Neural progenitor cell (in vitro differentiated cells): Measurements from ENCODE around the gene GDE1. TPM values are rescaled to one million over a fixed set of nuclear protein-coding genes. Genes with fewer than 3 reads are reported as not detected.

ENCODE experiments used
- DNase-seq: peaks from one replicate; pipeline ENCODE4 v3.0.0-alpha.2; 2016; ENCODE audit warnings: low spot score
- H2AFZ ChIP-seq: fragments of 200-600 bp; sonication (generic); replicated peaks from 2 replicates; pipeline ENCODE4 v1.6.1; 2016; ENCODE audit warnings: antibody characterized with exemption
- H3F3A ChIP-seq: fragments of 200-600 bp; sonication (generic); 2 replicates; pipeline ENCODE4 v1.6.1; 2016; ENCODE audit warnings: antibody characterized with exemption, low read depth
- H3K27ac ChIP-seq: fragments of 200-600 bp; sonication (generic); 2 replicates; pipeline ENCODE4 v1.5.1; 2016; ENCODE audit warnings: mild to moderate bottlenecking
- H3K27me3 ChIP-seq: fragments of 200-600 bp; sonication (generic); 2 replicates; pipeline ENCODE4 v1.6.1; 2016; ENCODE audit warnings: mild to moderate bottlenecking, moderate library complexity
- H3K36me3 ChIP-seq: fragments of 200-600 bp; sonication (generic); 2 replicates; pipeline ENCODE4 v1.5.1; 2016
- H3K4me1 ChIP-seq: fragments of 200-600 bp; sonication (generic); 2 replicates; pipeline ENCODE4 v1.6.1; 2016; ENCODE audit warnings: mixed run types
- H3K4me2 ChIP-seq: fragments of 200-600 bp; sonication (generic); 2 replicates; pipeline ENCODE4 v1.6.1; 2016
- H3K4me3 ChIP-seq: fragments of 200-600 bp; sonication (generic); 2 replicates; pipeline ENCODE4 v1.5.1; 2016
- H3K79me2 ChIP-seq: fragments of 200-600 bp; sonication (generic); 2 replicates; pipeline ENCODE4 v1.6.1; 2016; ENCODE audit warnings: low read depth
- H3K9ac ChIP-seq: fragments of 200-600 bp; sonication (generic); 2 replicates; pipeline ENCODE4 v1.6.1; 2016
- H3K9me3 ChIP-seq: fragments of 200-600 bp; sonication (generic); 2 replicates; pipeline ENCODE4 v1.5.1; 2016; ENCODE audit warnings: low read depth
- H4K20me1 ChIP-seq: fragments of 200-600 bp; sonication (generic); 2 replicates; pipeline ENCODE4 v1.6.1; 2016; ENCODE audit warnings: low read depth
- H3K27ac Mint-ChIP-seq: 3 replicates; pipeline ENCODE4 v1.8.0; 2021; ENCODE audit warnings: mixed read lengths
- H3K27me3 Mint-ChIP-seq: 2 replicates; pipeline ENCODE4 v1.8.0; 2022; ENCODE audit warnings: low read depth, mild to moderate bottlenecking, inconsistent platforms, moderate library complexity, mixed read lengths; ENCODE audit not compliant: insufficient read depth
- H3K36me3 Mint-ChIP-seq: 3 replicates; pipeline ENCODE4 v1.8.0; 2021; ENCODE audit warnings: mixed read lengths
- H3K4me1 Mint-ChIP-seq: 3 replicates; pipeline ENCODE4 v1.8.0; 2021; ENCODE audit warnings: mixed read lengths
- H3K4me3 Mint-ChIP-seq: 3 replicates; pipeline ENCODE4 v1.8.0; 2021; ENCODE audit warnings: mild to moderate bottlenecking, moderate library complexity, mixed read lengths
- H3K9me3 Mint-ChIP-seq: 3 replicates; pipeline ENCODE4 v1.8.0; 2020; ENCODE audit warnings: mixed read lengths
- CTCF ChIP-seq: fragments of 200-600 bp; sonication (generic); IDR thresholded peaks from 2 replicates; pipeline ENCODE4 v1.5.1; 2017; ENCODE audit warnings: antibody characterized with exemption, mild to moderate bottlenecking
- EZH2 ChIP-seq: fragments of 200-600 bp; sonication (generic); IDR thresholded peaks from 2 replicates; pipeline ENCODE4 v1.6.1; 2017; ENCODE audit warnings: antibody characterized with exemption, mild to moderate bottlenecking, moderate library complexity
- EZH2phosphoT487 ChIP-seq: fragments of 200-600 bp; sonication (generic); IDR thresholded peaks from 2 replicates; pipeline ENCODE4 v1.6.1; 2017; ENCODE audit warnings: antibody characterized with exemption
- total RNA-seq: library from RNA; depleted of rRNA; stranded (reverse); fragments of >200 nt; gene quantifications from 2 replicates; pipeline ENCODE4 v1.2.3, GENCODE V29; 2015; ENCODE audit warnings: low replicate concordance

Gene GDE1
- total RNA-seq, 1 donor from 2014 or later, result 43.0 TPM

- Mint-ChIP-seq H3K4me1 (peaks cover 51% of the 10 kb centered on the region), H3K27me3 (no peaks in the 10 kb centered on the region), H3K9me3 (no peaks in the 10 kb centered on the region), H3K4me3 (peak overlapping the region; percentile 99), H3K36me3 (peaks cover 2% of the 10 kb centered on the region), H3K27ac (peak overlapping the region; percentile 68)
- TF ChIP-seq CTCF, result no peak
- H3K79me2 ChIP-seq, result peaks cover 72% of the 10 kb centered on the region
- no peaks in the 10 kb centered on the region for H3K27me3 ChIP-seq
- DNase-seq, result no peak
- H3K36me3 ChIP-seq, result no peaks in the 10 kb centered on the region
- no peak overlapping the region for H3K4me2 ChIP-seq
- H3F3A ChIP-seq, result peaks cover 11% of the 10 kb centered on the region
- no peaks in the 10 kb centered on the region for H3K9me3 ChIP-seq
- H3K27ac ChIP-seq, result no peak overlapping the region
- no peaks in the 10 kb centered on the region for H4K20me1 ChIP-seq
- no peak overlapping the region for H2AFZ ChIP-seq
- H3K4me1 ChIP-seq, result peaks cover 20% of the 10 kb centered on the region
- H3K9ac ChIP-seq, result no peak overlapping the region
- H3K4me3 ChIP-seq, result no peak overlapping the region
Observed at GRCh38 chr16:19522760-19523159, 862 bp upstream of the GDE1 start.

GRCh38 chr16:19522397-19522732, 467 bp upstream of the GDE1 start:
- no peaks in the 10 kb centered on the region for H3K27me3 Mint-ChIP-seq
- Histone ChIP-seq H3K4me1 (peaks cover 20% of the 10 kb centered on the region), H3K4me2 (peak overlapping the region; percentile 92), H3K9me3 (no peaks in the 10 kb centered on the region), H3K36me3 (no peaks in the 10 kb centered on the region), H3K27ac (no peak overlapping the region), H3K79me2 (peaks cover 71% of the 10 kb centered on the region), H3K4me3 (peak overlapping the region; percentile 80), H3F3A (peaks cover 11% of the 10 kb centered on the region), H3K9ac (no peak overlapping the region), H2AFZ (no peak overlapping the region), H3K27me3 (no peaks in the 10 kb centered on the region), H4K20me1 (no peaks in the 10 kb centered on the region)
- no peaks in the 10 kb centered on the region for H3K9me3 Mint-ChIP-seq
- H3K4me3 Mint-ChIP-seq, result peak overlapping the region; percentile 99
- peaks cover 2% of the 10 kb centered on the region for H3K36me3 Mint-ChIP-seq
- H3K27ac Mint-ChIP-seq, result peak overlapping the region; percentile 81
- DNase-seq, result no peak
- peaks cover 51% of the 10 kb centered on the region for H3K4me1 Mint-ChIP-seq
- no peak for TF ChIP-seq CTCF
- no peak for TF ChIP-seq EZH2
- no peak for TF ChIP-seq EZH2phosphoT487

GRCh38 chr16:19520861-19521331, 1.0 kb downstream of the GDE1 start:
- Histone ChIP-seq H3K36me3 (no peaks in the 10 kb centered on the region), H3K4me2 (peak overlapping the region; percentile 92), H3K27me3 (no peaks in the 10 kb centered on the region), H3F3A (peaks cover 11% of the 10 kb centered on the region), H4K20me1 (no peaks in the 10 kb centered on the region), H3K79me2 (peaks cover 62% of the 10 kb centered on the region), H3K27ac (no peak overlapping the region), H2AFZ (no peak overlapping the region), H3K4me1 (peaks cover 16% of the 10 kb centered on the region), H3K9me3 (no peaks in the 10 kb centered on the region), H3K4me3 (peak overlapping the region; percentile 80), H3K9ac (peak overlapping the region; percentile 49)
- H3K36me3 Mint-ChIP-seq, result peaks cover 11% of the 10 kb centered on the region
- peak overlapping the region; percentile 99 for H3K4me3 Mint-ChIP-seq
- peaks cover 46% of the 10 kb centered on the region for H3K4me1 Mint-ChIP-seq
- DNase-seq, result no peak
- H3K27ac Mint-ChIP-seq, result peak overlapping the region; percentile 71
- no peaks in the 10 kb centered on the region for H3K9me3 Mint-ChIP-seq
- TF ChIP-seq CTCF (no peak), EZH2phosphoT487 (no peak), EZH2 (peak; percentile 26)
- no peaks in the 10 kb centered on the region for H3K27me3 Mint-ChIP-seq
